Gastroesophageal sphincter (tissue), 4 donors: Measurements from ENCODE around the gene MLLT6. TPM values are rescaled to one million over a fixed set of nuclear protein-coding genes. Genes with fewer than 3 reads are reported as not detected.
A peak's percentile ranks its signal among the peaks of the same experiment; 100 is the strongest.

Experiments used
- ATAC-seq: fragments of 150-250 bp; one replicate; pipeline ENCODE4 v1.9.1; 2016; ENCODE audit warnings: mild to moderate bottlenecking, moderate library complexity
- H3K27ac ChIP-seq, 4 donors: fragments of 200-600 bp; sonication (generic) in 3 of 4; 1 replicate in 3 of 4; 2 replicates in 1 of 4; pipeline ENCODE4 v1.5.1; 2016 to 2019
- H3K27me3 ChIP-seq: fragments of 200-600 bp; sonication (generic); one replicate; pipeline ENCODE4 v1.5.1; 2019
- H3K36me3 ChIP-seq, 2 donors: fragments of 200-600 bp; sonication (generic); one replicate each; pipeline ENCODE4 v1.5.1; 2019; ENCODE audit warnings: control low read depth in 1 of 2
- H3K4me1 ChIP-seq, 3 donors: fragments of 200-600 bp; sonication (generic); 1 replicate in 2 of 3; 2 replicates in 1 of 3; pipeline ENCODE4 v1.5.1; 2016 to 2019; ENCODE audit warnings: control low read depth in 2 of 3
- H3K4me3 ChIP-seq, 2 donors: fragments of 200-600 bp; sonication (generic); one replicate each; pipeline ENCODE4 v1.5.1; 2019; ENCODE audit warnings: mild to moderate bottlenecking in 1 of 2, moderate library complexity in 1 of 2
- H3K9me3 ChIP-seq, 3 donors: fragments of 200-600 bp; sonication (generic); one replicate each; pipeline ENCODE4 v1.5.1; 2017 to 2019; ENCODE audit warnings: control low read depth in 2 of 3
- CTCF ChIP-seq, 4 experiments: fragments of 200-600 bp in 2 of 4; fragments of 450-650 bp in 2 of 4; sonication (generic) in 1 of 4; IDR thresholded peaks; one replicate each; pipeline ENCODE4 v1.5.1; 2017 to 2019; ENCODE audit warnings: antibody characterized with exemption in 4 of 4, mild to moderate bottlenecking in 2 of 4, moderate library complexity in 2 of 4
- EP300 ChIP-seq: sonication (generic); formaldehyde crosslinking; IDR thresholded peaks from one replicate; pipeline ENCODE4 v1.6.1; 2017; ENCODE audit warnings: antibody characterized with exemption, mild to moderate bottlenecking
- POLR2A ChIP-seq, 2 donors: fragments of 450-650 bp; IDR thresholded peaks; one replicate each; pipeline ENCODE4 v1.6.1; 2017; ENCODE audit warnings: antibody characterized with exemption in 2 of 2, mild to moderate bottlenecking in 2 of 2, moderate library complexity in 1 of 2
- POLR2AphosphoS5 ChIP-seq: sonication (generic); formaldehyde crosslinking; IDR thresholded peaks from one replicate; pipeline ENCODE4 v1.6.1; 2017; ENCODE audit warnings: antibody characterized with exemption
- WGBS, 2 donors: methylation state at CpG; one replicate each; pipeline ENCODE4 v1.1.5; 2018; ENCODE audit warnings: low coverage in 1 of 2; 5-methylcytosine and 5-hydroxymethylcytosine counted together
- total RNA-seq, 4 donors: library from RNA; depleted of rRNA; stranded (reverse); fragments of >200 nt; gene quantifications; one replicate each; pipeline ENCODE4 v1.1.0, GENCODE V29; 2016

Gene MLLT6
- total RNA-seq, 4 donors from 2014 or later = 55.6 to 101 (median 77.9) TPM

- Histone ChIP-seq H3K27ac (peak overlapping the region in 2 of 4 donors; percentile 3 to 35), H3K27me3 (peaks cover 49% of the 10 kb centered on the region), H3K4me1 (peaks cover 0 to 42% (median 23%) of the 10 kb centered on the region in 3 donors), H3K4me3 (no peak overlapping the region), H3K36me3 (no peaks in the 10 kb centered on the region), H3K9me3 (no peaks in the 10 kb centered on the region)
- TF ChIP-seq POLR2AphosphoS5 (peak; percentile 34), POLR2A (IDR thresholded peaks at IDR 0.05) (no peak), CTCF (IDR thresholded peaks at IDR 0.05) (peak in 3 of 4 experiments; percentile 95 to 99 (median 99))
- 13 to 15% methylated on average over 1 to 4 of the region's 9 CpGs for WGBS, 2 donors
- peak; percentile 74 for ATAC-seq
Measured at GRCh38 chr17:38676706-38677504, 28.2 kb upstream of the MLLT6 start.

GRCh38 chr17:38677819-38678218 is 27.3 kb upstream of the MLLT6 start:
- ATAC-seq = no peak
- Histone ChIP-seq H3K4me3 (no peak overlapping the region), H3K9me3 (no peaks in the 10 kb centered on the region), H3K4me1 (peaks cover 0 to 42% (median 23%) of the 10 kb centered on the region in 3 donors), H3K27me3 (peaks cover 40% of the 10 kb centered on the region), H3K27ac (no peak overlapping the region), H3K36me3 (no peaks in the 10 kb centered on the region)
- TF ChIP-seq EP300 (no peak), POLR2A (IDR thresholded peaks at IDR 0.05) (no peak), CTCF (IDR thresholded peaks at IDR 0.05) (no peak), POLR2AphosphoS5 (no peak)
- WGBS, 2 donors = 75% methylated on average over 2 of the region's 6 CpGs

DNA sequence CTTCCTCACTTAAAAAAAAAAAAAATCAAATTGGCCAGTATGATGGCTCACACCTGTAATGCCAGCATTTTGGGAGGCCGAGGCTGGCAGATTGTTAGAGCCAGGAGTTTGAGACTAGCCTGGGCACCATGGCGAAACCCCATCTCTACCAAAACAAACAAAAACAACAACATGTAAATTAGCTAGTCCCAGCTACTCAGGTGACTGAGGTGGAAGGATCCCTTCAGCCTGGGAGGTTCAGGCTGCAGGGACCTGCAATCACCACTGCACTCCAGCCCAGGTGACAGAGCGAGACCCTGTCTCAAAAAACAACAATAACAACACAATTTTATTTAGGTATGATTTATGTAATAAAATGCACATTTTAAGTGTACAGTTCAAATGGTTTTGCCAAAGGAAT is 24.0 kb upstream of the MLLT6 start:
- H3K36me3 ChIP-seq = no peaks in the 10 kb centered on the region
- H3K4me3 ChIP-seq = no peak overlapping the region
- peaks cover 7% of the 10 kb centered on the region for H3K27me3 ChIP-seq
- 80 to 89% methylated on average over 1 of the region's 3 CpGs for WGBS, 2 donors
- H3K4me1 ChIP-seq = peaks cover 0 to 14% (median 3%) of the 10 kb centered on the region in 3 donors
- TF ChIP-seq EP300 = no peak
- TF ChIP-seq POLR2A (IDR thresholded peaks at IDR 0.05) = no peak
- TF ChIP-seq POLR2AphosphoS5 = no peak
- TF ChIP-seq CTCF (IDR thresholded peaks at IDR 0.05) = no peak
- no peak overlapping the region for H3K27ac ChIP-seq
- ATAC-seq = no peak
- H3K9me3 ChIP-seq = no peaks in the 10 kb centered on the region

GRCh38 chr17:38685491-38685890 is 19.6 kb upstream of the MLLT6 start:
- no peaks in the 10 kb centered on the region for H3K9me3 ChIP-seq

More at GRCh38 chr17:38685491-38685890, 19.6 kb upstream of the MLLT6 start:
- no peak overlapping the region for H3K27ac ChIP-seq
- no peaks in the 10 kb centered on the region for H3K4me1 ChIP-seq
- no peak for TF ChIP-seq POLR2A (IDR thresholded peaks at IDR 0.05)
- no peak for TF ChIP-seq CTCF (IDR thresholded peaks at IDR 0.05)
- no peak for ATAC-seq
- 72 to 79% methylated on average over 12 of the region's 12 CpGs for WGBS, 2 donors
- H3K4me3 ChIP-seq = no peak overlapping the region
- H3K27me3 ChIP-seq = no peaks in the 10 kb centered on the region
- no peaks in the 10 kb centered on the region for H3K36me3 ChIP-seq
